T-helper 9 cell (primary cell): ENCODE results near the gene FMNL1.

Experiments
- DNase-seq: peaks from one replicate; pipeline ENCODE4 v3.0.0-alpha.2; 2020

The FMNL1 gene

GRCh38 chr17:45222996-45223538 lies 1.4 kb downstream of the FMNL1 start:
- DNase-seq, result no peak

GRCh38 chr17:45223539-45224528 lies 2.1 kb downstream of the FMNL1 start:
- DNase-seq, result peak; percentile 33

- DNase-seq, result no peak
Measured at GRCh38 chr17:45224671-45225050, 3.0 kb downstream of the FMNL1 start.

GRCh38 chr17:45225051-45225700 lies 3.5 kb downstream of the FMNL1 start:
- peak; percentile 47 for DNase-seq

- DNase-seq, result peak; percentile 90
Measured at GRCh38 chr17:45225964-45226530, 4.4 kb downstream of the FMNL1 start.

GRCh38 chr17:45226576-45226975 lies 4.9 kb downstream of the FMNL1 start:
- no peak for DNase-seq

- DNase-seq, result no peak
Measured at GRCh38 chr17:45227101-45227925, 5.6 kb downstream of the FMNL1 start.

- no peak for DNase-seq
Measured at GRCh38 chr17:45227926-45228762, 6.5 kb downstream of the FMNL1 start.

GRCh38 chr17:45228763-45229539 lies 7.3 kb downstream of the FMNL1 start:
- DNase-seq, result peak; percentile 81

- no peak for DNase-seq
Measured at GRCh38 chr17:45229681-45230409, 8.2 kb downstream of the FMNL1 start.

GRCh38 chr17:45230410-45230786 lies 8.7 kb downstream of the FMNL1 start:
- no peak for DNase-seq

- no peak for DNase-seq
Measured at GRCh38 chr17:45230787-45231480, 9.2 kb downstream of the FMNL1 start.

GRCh38 chr17:45231481-45232116 lies 9.9 kb downstream of the FMNL1 start:
- DNase-seq, result no peak

- no peak for DNase-seq
Measured at GRCh38 chr17:45232514-45233422, 11.1 kb downstream of the FMNL1 start.

- DNase-seq, result no peak
Measured at GRCh38 chr17:45233423-45233924, 11.8 kb downstream of the FMNL1 start.

- DNase-seq, result peak; percentile 44
Measured at GRCh38 chr17:45234641-45235415, 13.1 kb downstream of the FMNL1 start.
